GM23338 (cell line): Measurements from ENCODE around the gene C2CD2L. TPM values are rescaled to one million over a fixed set of nuclear protein-coding genes. Genes with fewer than 3 reads are reported as not detected.

Source experiments
- ATAC-seq: fragments of 200-7000 bp; cut with Tn5 transposase; 3 replicates; pipeline ENCODE4 v1.9.1; 2020
- DNase-seq: peaks from one replicate; pipeline ENCODE4 v3.0.0-alpha.2; 2015; ENCODE audit warnings: low spot score
- H2AFZ ChIP-seq: fragments of 200-600 bp; sonication (generic); 2 replicates; pipeline ENCODE4 v1.8.0; 2016; ENCODE audit warnings: antibody characterized with exemption, mild to moderate bottlenecking, moderate library complexity
- H3F3A ChIP-seq: fragments of 200-600 bp; sonication (generic); replicated peaks from 2 replicates; pipeline ENCODE4 v1.8.0; 2017; ENCODE audit warnings: antibody characterized with exemption, mixed run types, low read depth
- H3K27ac ChIP-seq: fragments of 200-600 bp; sonication (generic); 2 replicates; pipeline ENCODE4 v1.6.1; 2016; ENCODE audit warnings: low read depth
- H3K27me3 ChIP-seq: fragments of 200-600 bp; sonication (generic); 2 replicates; pipeline ENCODE4 v1.8.0; 2016; ENCODE audit warnings: mild to moderate bottlenecking, mixed run types, moderate library complexity; ENCODE audit not compliant: insufficient read depth
- H3K36me3 ChIP-seq: fragments of 200-600 bp; sonication (generic); 2 replicates; pipeline ENCODE4 v1.8.0; 2016; ENCODE audit warnings: mild to moderate bottlenecking; ENCODE audit not compliant: insufficient read depth
- H3K4me1 ChIP-seq: fragments of 200-600 bp; sonication (generic); 2 replicates; pipeline ENCODE4 v1.8.0; 2016; ENCODE audit warnings: mild to moderate bottlenecking, moderate library complexity; ENCODE audit not compliant: insufficient read depth
- H3K4me2 ChIP-seq: fragments of 200-600 bp; sonication (generic); 2 replicates; pipeline ENCODE4 v1.7.1; 2017; ENCODE audit warnings: mixed run types
- H3K4me3 ChIP-seq: fragments of 200-600 bp; sonication (generic); 2 replicates; pipeline ENCODE4 v1.6.1; 2016; ENCODE audit warnings: mixed run types
- H3K79me2 ChIP-seq: fragments of 200-600 bp; sonication (generic); replicated peaks from 2 replicates; pipeline ENCODE4 v1.8.0; 2017; ENCODE audit warnings: mild to moderate bottlenecking; ENCODE audit not compliant: insufficient read depth
- H3K9me2 ChIP-seq: fragments of 200-600 bp; sonication (generic); 2 replicates; pipeline ENCODE4 v1.8.0; 2017; ENCODE audit not compliant: insufficient read depth
- H4K20me1 ChIP-seq: fragments of 200-600 bp; sonication (generic); replicated peaks from 2 replicates; pipeline ENCODE4 v1.8.0; 2017; ENCODE audit warnings: mild to moderate bottlenecking; ENCODE audit not compliant: insufficient read depth
- H3K27ac Mint-ChIP-seq: 2 replicates; pipeline ENCODE4 v1.8.0; 2020; ENCODE audit warnings: inconsistent platforms, mild to moderate bottlenecking, moderate library complexity, mixed read lengths
- H3K27me3 Mint-ChIP-seq: 3 replicates; pipeline ENCODE4 v1.8.0; 2022; ENCODE audit warnings: low read depth, mild to moderate bottlenecking, moderate library complexity, mixed read lengths, inconsistent platforms; ENCODE audit not compliant: insufficient read depth, poor library complexity
- H3K36me3 Mint-ChIP-seq: 3 replicates; pipeline ENCODE4 v1.8.0; 2021; ENCODE audit warnings: low read depth, mild to moderate bottlenecking, inconsistent platforms, moderate library complexity, mixed read lengths
- H3K4me1 Mint-ChIP-seq: 3 replicates; pipeline ENCODE4 v1.8.0; 2020; ENCODE audit warnings: mild to moderate bottlenecking, inconsistent platforms, mixed read lengths
- H3K4me3 Mint-ChIP-seq: 3 replicates; pipeline ENCODE4 v1.8.0; 2021; ENCODE audit warnings: moderate library complexity, mild to moderate bottlenecking, inconsistent platforms, mixed read lengths
- H3K9me3 Mint-ChIP-seq: 3 replicates; pipeline ENCODE4 v1.8.0; 2020; ENCODE audit warnings: moderate library complexity, mild to moderate bottlenecking, inconsistent platforms, mixed read lengths
- CREB1 ChIP-seq: fragments of 250-450 bp; sonication (Bioruptor Pico); IDR thresholded peaks from 2 replicates; pipeline ENCODE4 v1.5.0; 2020; ENCODE audit warnings: low read depth, mild to moderate bottlenecking, moderate library complexity
- CTCF ChIP-seq, 2 experiments: fragments of 200-600 bp in 1 of 2; sonication (generic) in 1 of 2; conservative IDR thresholded peaks; 2 replicates each; pipeline versions ENCODE4 v1.5.1 to v1.6.1; 2016 to 2017; ENCODE audit warnings: antibody characterized with exemption in 2 of 2, low read depth in 2 of 2, mild to moderate bottlenecking in 2 of 2, moderate library complexity in 1 of 2
- ETS1 ChIP-seq: IDR thresholded peaks from 2 replicates; pipeline ENCODE4 v1.6.1; 2016; ENCODE audit warnings: antibody characterized with exemption
- EZH2 ChIP-seq: fragments of 200-600 bp; sonication (generic); IDR thresholded peaks from one replicate; pipeline ENCODE4 v1.8.0; 2017; ENCODE audit warnings: antibody characterized with exemption, mild to moderate bottlenecking, low read depth; ENCODE audit not compliant: unreplicated experiment
- EZH2phosphoT487 ChIP-seq: fragments of 200-600 bp; sonication (generic); IDR thresholded peaks from one replicate; pipeline ENCODE4 v1.8.1; 2018; ENCODE audit warnings: antibody characterized with exemption; ENCODE audit not compliant: unreplicated experiment
- JUNB ChIP-seq: IDR thresholded peaks from one replicate; pipeline ENCODE4 v1.6.1; 2016; ENCODE audit warnings: antibody characterized with exemption; ENCODE audit not compliant: unreplicated experiment
- NANOG ChIP-seq: IDR thresholded peaks from 2 replicates; pipeline ENCODE4 v1.6.1; 2016; ENCODE audit warnings: antibody characterized with exemption, borderline replicate concordance
- POLR2AphosphoS5 ChIP-seq: IDR thresholded peaks from 2 replicates; pipeline ENCODE4 v1.6.1; 2016; ENCODE audit warnings: antibody characterized with exemption, low read depth
- REST ChIP-seq: IDR thresholded peaks from one replicate; pipeline ENCODE4 v1.6.1; 2018; ENCODE audit warnings: antibody characterized with exemption; ENCODE audit not compliant: unreplicated experiment
- STAT1 ChIP-seq: IDR thresholded peaks from one replicate; pipeline ENCODE4 v1.6.1; 2016; ENCODE audit warnings: antibody characterized with exemption; ENCODE audit not compliant: unreplicated experiment
- ZNF114 ChIP-seq: fragments of 250-450 bp; sonication (Bioruptor Pico); IDR thresholded peaks from 2 replicates; pipeline ENCODE4 v1.5.0; 2020; ENCODE audit warnings: mild to moderate bottlenecking, moderate library complexity
- ZNF331 ChIP-seq: fragments of 250-450 bp; sonication (Bioruptor Pico); IDR thresholded peaks from 2 replicates; pipeline ENCODE4 v1.5.0; 2020; ENCODE audit warnings: low read depth, mild to moderate bottlenecking, moderate library complexity
- ZNF462 ChIP-seq: fragments of 250-450 bp; sonication (Bioruptor Pico); IDR thresholded peaks from 2 replicates; pipeline ENCODE4 v1.5.0; 2020; ENCODE audit warnings: mild to moderate bottlenecking, moderate library complexity
- polyA plus RNA-seq: library from polyadenylated mRNA; unstranded; fragments of >200 nt; fragmentation: Nextera tagmentation; extraction: Ambion mirVana; gene quantifications from 2 replicates; pipeline ENCODE4 v1.2.1, GENCODE V29; 2016
- total RNA-seq: library from RNA; depleted of rRNA; stranded (reverse); fragments of >200 nt; shearing (Covaris generic); gene quantifications from 2 replicates; pipeline ENCODE4 v1.2.3, GENCODE V29; 2014

The C2CD2L gene
- total and polyA plus RNA-seq, 2 experiments from 2014 or later = 1.4 to 4.4 TPM

GRCh38 chr11:119121008-119121810, 14.1 kb downstream of the C2CD2L start, which contains the start of gene HINFP:
TSS of gene HINFP (plus strand) at chr11:119121580. CDS start at chr11:119126945, 5,365 bp downstream.
- peak within 1 kb of the TSS; percentile 92 for H3K27ac ChIP-seq
- H2AFZ ChIP-seq = peak within 1 kb of the TSS; percentile 99
- Mint-ChIP-seq H3K9me3 (no peaks in the 10 kb centered on the region), H3K27me3 (peaks cover 15% of the 10 kb centered on the region), H3K27ac (peak within 1 kb of the TSS; percentile 93), H3K4me1 (peaks cover 18% of the 10 kb centered on the region), H3K4me3 (peak within 1 kb of the TSS; percentile 94), H3K36me3 (peaks cover 12% of the 10 kb centered on the region)
- peaks cover 31% of the 10 kb centered on the region for H3K79me2 ChIP-seq
- peaks cover 13% of the 10 kb centered on the region; the same call in 1 of the 2 replicates for H3K4me1 ChIP-seq
- no peak for TF ChIP-seq REST
- no peak for TF ChIP-seq JUNB
- TF ChIP-seq ZNF331 = no peak
- TF ChIP-seq STAT1 = no peak
- no peak for TF ChIP-seq EZH2phosphoT487
- peak; percentile 92 for TF ChIP-seq POLR2AphosphoS5
- no peak for TF ChIP-seq ZNF462 (CRISPR knock-in tag)
- TF ChIP-seq ETS1 = 0 out of 2 replicates have a peak, but pooled peaks have one; percentile 59
- TF ChIP-seq NANOG = no peak
- TF ChIP-seq CREB1 = peak; percentile 25; the same call in 1 of the 2 replicates
- TF ChIP-seq EZH2 = no peak
- TF ChIP-seq CTCF (conservative IDR thresholded peaks at IDR 0.05; ENCODE audit: low read depth in 2 of 2) = no peak
- TF ChIP-seq ZNF114 (CRISPR knock-in tag) = no peak
- peak within 1 kb of the TSS; percentile 100 for H3K4me2 ChIP-seq
- peaks cover 14% of the 10 kb centered on the region; the same call in 1 of the 2 replicates for H4K20me1 ChIP-seq
- H3K36me3 ChIP-seq = no peaks in the 10 kb centered on the region
- peak within 1 kb of the TSS; percentile 100 for H3K4me3 ChIP-seq
- DNase-seq = peak; percentile 99
- H3K27me3 ChIP-seq = no peaks in the 10 kb centered on the region
- no peaks in the 10 kb centered on the region for H3K9me2 ChIP-seq
- H3F3A ChIP-seq = peaks cover 14% of the 10 kb centered on the region; the same call in 1 of the 2 replicates
- peak; percentile 98 for ATAC-seq
